Smooth muscle cell (in vitro differentiated cells): ENCODE results near the gene FBP1. TPM values are rescaled to one million over a fixed set of nuclear protein-coding genes. Genes with fewer than 3 reads are reported as not detected.

Experiments
- DNase-seq: peaks from one replicate; lab custom pipeline; 2025; ENCODE audit not compliant: unreplicated experiment; lab: John Stamatoyannopoulos, UW
- H2AFZ ChIP-seq: fragments of 200-600 bp; sonication (generic); 2 replicates; pipeline ENCODE4 v1.6.0; 2016; ENCODE audit warnings: antibody characterized with exemption, low read depth, mild to moderate bottlenecking
- H3F3A ChIP-seq: fragments of 200-600 bp; sonication (generic); 2 replicates; pipeline ENCODE4 v1.6.0; 2017; ENCODE audit warnings: antibody characterized with exemption, low read depth
- H3K27ac ChIP-seq: fragments of 200-600 bp; sonication (generic); 2 replicates; pipeline ENCODE4 v1.5.1; 2016; ENCODE audit warnings: low read depth, mild to moderate bottlenecking
- H3K27me3 ChIP-seq: fragments of 200-600 bp; sonication (generic); 2 replicates; pipeline ENCODE4 v1.6.1; 2016; ENCODE audit warnings: low read depth, mild to moderate bottlenecking
- H3K36me3 ChIP-seq: fragments of 200-600 bp; sonication (generic); 2 replicates; pipeline ENCODE4 v1.5.1; 2016; ENCODE audit warnings: low read depth
- H3K4me1 ChIP-seq: fragments of 200-600 bp; sonication (generic); 2 replicates; pipeline ENCODE4 v1.5.1; 2016; ENCODE audit warnings: low read depth
- H3K4me2 ChIP-seq: fragments of 200-600 bp; sonication (generic); 2 replicates; pipeline ENCODE4 v1.6.0; 2016; ENCODE audit warnings: mild to moderate bottlenecking
- H3K4me3 ChIP-seq: fragments of 200-600 bp; sonication (generic); 2 replicates; pipeline ENCODE4 v1.5.1; 2016; ENCODE audit warnings: mild to moderate bottlenecking
- H3K79me2 ChIP-seq: fragments of 200-600 bp; sonication (generic); 2 replicates; pipeline ENCODE4 v1.6.0; 2016; ENCODE audit warnings: low read depth, mild to moderate bottlenecking
- H3K9ac ChIP-seq: fragments of 200-600 bp; sonication (generic); 2 replicates; pipeline ENCODE4 v1.6.0; 2016; ENCODE audit warnings: low read depth
- H3K9me3 ChIP-seq: fragments of 200-600 bp; sonication (generic); replicated peaks from 2 replicates; pipeline ENCODE4 v1.5.1; 2016; ENCODE audit warnings: low read depth
- H4K20me1 ChIP-seq: fragments of 200-600 bp; sonication (generic); 2 replicates; pipeline ENCODE4 v1.6.0; 2016; ENCODE audit warnings: low read depth
- WGBS: methylation state at CpG from one replicate; pipeline ENCODE4 v1.1.7; 2016; ENCODE audit warnings: low lambda C conversion rate; 5-methylcytosine and 5-hydroxymethylcytosine counted together
- polyA plus RNA-seq: library from polyadenylated mRNA; unstranded; fragments of >200 nt; fragmentation: Nextera tagmentation; extraction: Ambion mirVana; gene quantifications from 2 replicates; pipeline ENCODE4 v1.2.1, GENCODE V29; 2016
- total RNA-seq: library from RNA; depleted of rRNA; stranded (reverse); fragments of >200 nt; gene quantifications from 2 replicates; pipeline ENCODE4 v1.2.3, GENCODE V29; 2014
- TF ChIP-seq, protein P1 (sequence below): fragments of 200-600 bp; sonication (generic); IDR thresholded peaks from 2 replicates; pipeline ENCODE4 v1.5.1; 2017; ENCODE audit warnings: borderline replicate concordance, mild to moderate bottlenecking, antibody characterized with exemption; ENCODE audit not compliant: insufficient read depth, poor library complexity, severe bottlenecking

FBP1 gene
- total and polyA plus RNA-seq, 2 experiments from 2014 or later, result 0.22 to 0.70 TPM

DNA sequence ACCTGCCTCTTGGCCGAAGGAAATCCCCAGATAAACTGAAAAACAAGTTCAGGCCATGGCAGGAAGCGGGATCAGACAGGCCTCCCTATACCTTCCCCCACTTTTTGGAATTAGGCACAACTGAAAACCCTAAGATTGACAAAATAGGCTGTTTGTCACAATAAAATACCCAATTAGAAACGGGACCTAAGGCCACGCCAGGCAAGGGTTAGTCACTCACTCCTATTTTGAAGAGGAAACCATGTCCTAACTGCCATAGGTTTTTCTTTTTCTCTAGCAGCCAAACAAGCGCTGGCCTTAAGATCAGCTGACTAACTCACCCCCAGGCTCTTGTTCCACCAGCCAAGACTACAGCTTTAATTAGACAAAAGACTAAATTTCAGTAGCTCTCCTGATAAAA, 57.6 kb downstream of the FBP1 start:
- H4K20me1 ChIP-seq, result no peaks in the 10 kb centered on the region
- no peaks in the 10 kb centered on the region for H3K9me3 ChIP-seq
- no peaks in the 10 kb centered on the region for H3K4me1 ChIP-seq
- H3K4me2 ChIP-seq, result no peak overlapping the region
- 90% methylated on average over 5 of the region's 5 CpGs for WGBS
- no peaks in the 10 kb centered on the region for H3K79me2 ChIP-seq
- H3K27me3 ChIP-seq, result no peaks in the 10 kb centered on the region
- no peaks in the 10 kb centered on the region for H3K36me3 ChIP-seq
- H3F3A ChIP-seq, result no peaks in the 10 kb centered on the region
- H3K9ac ChIP-seq, result no peak overlapping the region
- no peak for DNase-seq
- no peak overlapping the region for H3K27ac ChIP-seq
- H2AFZ ChIP-seq, result no peak overlapping the region
- no peak overlapping the region for H3K4me3 ChIP-seq
- TF ChIP-seq, protein P1, sequence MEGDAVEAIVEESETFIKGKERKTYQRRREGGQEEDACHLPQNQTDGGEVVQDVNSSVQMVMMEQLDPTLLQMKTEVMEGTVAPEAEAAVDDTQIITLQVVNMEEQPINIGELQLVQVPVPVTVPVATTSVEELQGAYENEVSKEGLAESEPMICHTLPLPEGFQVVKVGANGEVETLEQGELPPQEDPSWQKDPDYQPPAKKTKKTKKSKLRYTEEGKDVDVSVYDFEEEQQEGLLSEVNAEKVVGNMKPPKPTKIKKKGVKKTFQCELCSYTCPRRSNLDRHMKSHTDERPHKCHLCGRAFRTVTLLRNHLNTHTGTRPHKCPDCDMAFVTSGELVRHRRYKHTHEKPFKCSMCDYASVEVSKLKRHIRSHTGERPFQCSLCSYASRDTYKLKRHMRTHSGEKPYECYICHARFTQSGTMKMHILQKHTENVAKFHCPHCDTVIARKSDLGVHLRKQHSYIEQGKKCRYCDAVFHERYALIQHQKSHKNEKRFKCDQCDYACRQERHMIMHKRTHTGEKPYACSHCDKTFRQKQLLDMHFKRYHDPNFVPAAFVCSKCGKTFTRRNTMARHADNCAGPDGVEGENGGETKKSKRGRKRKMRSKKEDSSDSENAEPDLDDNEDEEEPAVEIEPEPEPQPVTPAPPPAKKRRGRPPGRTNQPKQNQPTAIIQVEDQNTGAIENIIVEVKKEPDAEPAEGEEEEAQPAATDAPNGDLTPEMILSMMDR, result no peak

DNA sequence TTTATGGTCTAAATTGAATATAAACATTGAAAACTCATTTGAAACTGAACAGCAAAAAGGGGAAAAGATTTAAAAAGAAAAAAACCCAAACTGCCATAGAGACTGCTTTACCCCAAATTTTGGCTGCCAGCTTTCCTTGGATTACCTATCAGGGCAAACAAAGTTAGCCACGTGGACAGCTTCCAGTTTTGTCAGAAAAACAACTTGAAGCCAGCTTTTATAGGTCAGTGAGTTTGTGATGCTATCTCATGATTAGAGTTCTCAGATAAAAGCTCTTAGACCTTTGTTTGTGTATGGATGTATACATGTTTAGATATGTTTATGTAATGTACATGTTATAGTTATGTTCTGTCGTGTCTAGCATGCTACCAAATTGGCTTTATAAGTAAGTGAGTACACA, 61.7 kb downstream of the FBP1 start:
- Histone ChIP-seq H3K27ac (no peak overlapping the region), H3K4me2 (no peak overlapping the region), H3K9me3 (no peaks in the 10 kb centered on the region), H3F3A (no peaks in the 10 kb centered on the region), H3K27me3 (no peaks in the 10 kb centered on the region), H3K4me3 (no peak overlapping the region), H4K20me1 (no peaks in the 10 kb centered on the region), H3K4me1 (no peaks in the 10 kb centered on the region), H3K36me3 (no peaks in the 10 kb centered on the region), H3K79me2 (no peaks in the 10 kb centered on the region), H2AFZ (no peak overlapping the region), H3K9ac (no peak overlapping the region)
- DNase-seq, result no peak
- TF ChIP-seq, protein P1, result no peak
- WGBS, result 66% methylated on average over 2 of the region's 2 CpGs

DNA sequence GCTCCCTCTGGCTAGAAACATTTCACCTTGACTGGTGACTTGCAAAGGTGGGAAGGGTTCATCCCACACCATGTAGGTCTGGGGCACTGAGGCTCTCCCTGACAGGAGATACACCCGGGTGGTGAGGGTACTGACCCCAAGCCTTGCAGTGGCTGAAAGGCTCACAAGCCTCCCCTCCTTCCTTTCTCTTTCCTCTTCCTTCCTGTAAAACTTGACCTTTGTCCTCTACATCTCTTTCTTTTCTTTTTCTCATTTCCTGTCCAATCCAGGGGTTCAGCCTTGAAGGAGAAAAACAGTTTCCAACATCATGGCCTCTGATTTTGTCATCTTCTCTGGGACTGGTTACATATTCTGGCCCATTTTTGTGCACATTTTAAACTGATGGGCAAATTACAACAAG, 62.3 kb downstream of the FBP1 start:
- H3K27ac ChIP-seq, result no peak overlapping the region
- TF ChIP-seq, protein P1, result no peak
- H3K79me2 ChIP-seq, result no peaks in the 10 kb centered on the region
- WGBS, result 0% methylated on average over 1 of the region's 1 CpG
- H2AFZ ChIP-seq, result no peak overlapping the region
- DNase-seq, result no peak
- no peak overlapping the region for H3K9ac ChIP-seq
- H3K4me2 ChIP-seq, result no peak overlapping the region
- H3K4me1 ChIP-seq, result no peaks in the 10 kb centered on the region
- no peaks in the 10 kb centered on the region for H3K36me3 ChIP-seq
- H3K9me3 ChIP-seq, result no peaks in the 10 kb centered on the region
- no peaks in the 10 kb centered on the region for H3F3A ChIP-seq
- H3K27me3 ChIP-seq, result peaks cover 2% of the 10 kb centered on the region
- H3K4me3 ChIP-seq, result no peak overlapping the region
- H4K20me1 ChIP-seq, result no peaks in the 10 kb centered on the region

DNA sequence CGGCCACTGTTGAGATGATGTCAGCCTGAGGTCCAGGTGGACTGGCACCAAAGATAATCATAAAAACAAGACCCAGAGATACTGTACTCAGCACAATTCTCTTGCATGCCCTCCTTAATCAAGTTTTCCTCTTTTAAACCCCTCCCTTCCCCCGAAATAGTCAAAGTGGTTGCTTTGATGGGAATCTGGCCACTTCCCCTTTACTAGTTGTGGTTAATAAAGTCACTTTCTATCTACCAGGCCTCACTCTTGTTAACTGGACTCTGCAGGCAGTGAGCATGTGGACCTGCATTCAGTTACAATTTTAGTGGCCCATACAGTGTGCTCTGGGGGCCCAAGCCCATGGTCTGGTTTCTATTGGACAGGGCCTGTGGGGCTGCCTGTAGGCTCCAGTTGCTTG, 63.2 kb downstream of the FBP1 start:
- Histone ChIP-seq H3K79me2 (no peaks in the 10 kb centered on the region), H3K27me3 (peaks cover 6% of the 10 kb centered on the region), H3F3A (no peaks in the 10 kb centered on the region), H3K9ac (no peak overlapping the region), H3K36me3 (no peaks in the 10 kb centered on the region), H3K4me2 (no peak overlapping the region), H3K9me3 (no peaks in the 10 kb centered on the region), H2AFZ (no peak overlapping the region), H3K4me1 (no peaks in the 10 kb centered on the region), H3K4me3 (no peak overlapping the region), H4K20me1 (no peaks in the 10 kb centered on the region), H3K27ac (no peak overlapping the region)
- TF ChIP-seq, protein P1, result no peak
- no peak for DNase-seq
- 88% methylated on average over 2 of the region's 2 CpGs for WGBS
